Peyer's patch (tissue), 4 donors: ENCODE data around the gene RASA4.
"Not testable (repeated sequence)": the region's sequence is repeated elsewhere in the genome, so short reads cannot be mapped to it uniquely, and the experiment has no call there.

Experiments used
- POLR2A ChIP-seq, 2 donors: fragments of 450-650 bp; IDR thresholded peaks; one replicate each; pipeline ENCODE4 v1.5.1; 2017; ENCODE audit warnings: antibody characterized with exemption in 2 of 2, mild to moderate bottlenecking in 2 of 2, moderate library complexity in 2 of 2
- TF ChIP-seq, protein P1 (sequence below), 6 experiments: fragments of 450-650 bp in 4 of 6; fragments of 200-600 bp in 2 of 6; sonication (generic) in 1 of 6; IDR thresholded peaks; one replicate each; pipeline ENCODE4 v1.5.1; 2017 to 2019; ENCODE audit warnings: antibody characterized with exemption in 6 of 6, mild to moderate bottlenecking in 3 of 6, moderate library complexity in 1 of 6

DNA sequence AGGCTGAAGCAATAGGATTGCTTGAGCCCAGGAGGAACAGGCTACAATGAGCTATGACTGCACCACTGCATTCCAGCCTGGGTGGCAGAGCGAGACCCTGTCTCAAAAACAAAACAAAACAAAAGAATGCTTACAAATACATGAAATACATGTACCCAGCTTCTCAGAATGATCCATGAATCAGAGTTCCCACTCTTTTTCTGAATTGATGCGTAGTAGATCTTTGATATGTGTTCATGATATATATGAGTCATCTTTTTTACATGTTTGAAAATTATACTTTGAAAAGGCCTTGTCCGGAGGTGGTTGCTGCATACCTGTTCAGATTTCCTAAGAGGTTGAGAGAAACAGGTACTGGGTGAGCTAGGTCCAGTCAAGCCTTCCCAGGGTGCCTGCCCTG, 40.2 kb downstream of the RASA4 start:
- TF ChIP-seq POLR2A (IDR thresholded peaks at IDR 0.05) = not testable (repeated sequence)
- TF ChIP-seq, protein P1, sequence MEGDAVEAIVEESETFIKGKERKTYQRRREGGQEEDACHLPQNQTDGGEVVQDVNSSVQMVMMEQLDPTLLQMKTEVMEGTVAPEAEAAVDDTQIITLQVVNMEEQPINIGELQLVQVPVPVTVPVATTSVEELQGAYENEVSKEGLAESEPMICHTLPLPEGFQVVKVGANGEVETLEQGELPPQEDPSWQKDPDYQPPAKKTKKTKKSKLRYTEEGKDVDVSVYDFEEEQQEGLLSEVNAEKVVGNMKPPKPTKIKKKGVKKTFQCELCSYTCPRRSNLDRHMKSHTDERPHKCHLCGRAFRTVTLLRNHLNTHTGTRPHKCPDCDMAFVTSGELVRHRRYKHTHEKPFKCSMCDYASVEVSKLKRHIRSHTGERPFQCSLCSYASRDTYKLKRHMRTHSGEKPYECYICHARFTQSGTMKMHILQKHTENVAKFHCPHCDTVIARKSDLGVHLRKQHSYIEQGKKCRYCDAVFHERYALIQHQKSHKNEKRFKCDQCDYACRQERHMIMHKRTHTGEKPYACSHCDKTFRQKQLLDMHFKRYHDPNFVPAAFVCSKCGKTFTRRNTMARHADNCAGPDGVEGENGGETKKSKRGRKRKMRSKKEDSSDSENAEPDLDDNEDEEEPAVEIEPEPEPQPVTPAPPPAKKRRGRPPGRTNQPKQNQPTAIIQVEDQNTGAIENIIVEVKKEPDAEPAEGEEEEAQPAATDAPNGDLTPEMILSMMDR (IDR thresholded peaks at IDR 0.05) = not testable (repeated sequence)
